HG03565 (cell line): ENCODE measurements around the gene RPTOR.

Experiments used
- ATAC-seq: cut with Tn5 transposase; IDR thresholded peaks from one replicate; pipeline ENCODE4 v1.9.1; 2021; ENCODE audit warnings: mild to moderate bottlenecking, moderate library complexity; ENCODE audit not compliant: unreplicated experiment

RPTOR gene

GRCh38 chr17:80902197-80902962 lies 357.7 kb downstream of the RPTOR start:
- no peak for ATAC-seq

GRCh38 chr17:80902963-80903611 lies 358.4 kb downstream of the RPTOR start:
- ATAC-seq: no peak

GRCh38 chr17:80904036-80904753 lies 359.6 kb downstream of the RPTOR start:
- ATAC-seq: no peak

GRCh38 chr17:80905586-80906230 lies 361.1 kb downstream of the RPTOR start:
- ATAC-seq: no peak

- ATAC-seq: no peak
Measured at GRCh38 chr17:80906364-80907259, 362.0 kb downstream of the RPTOR start.

- no peak for ATAC-seq
Measured at GRCh38 chr17:80907281-80907680, 362.6 kb downstream of the RPTOR start.

GRCh38 chr17:80908211-80908610 lies 363.6 kb downstream of the RPTOR start:
- ATAC-seq: no peak

- ATAC-seq: no peak
Measured at GRCh38 chr17:80908776-80909175, 364.1 kb downstream of the RPTOR start.

- no peak for ATAC-seq
Measured at GRCh38 chr17:80909635-80910034, 365.0 kb downstream of the RPTOR start.

- no peak for ATAC-seq
Measured at GRCh38 chr17:80910043-80910442, 365.4 kb downstream of the RPTOR start.

- no peak for ATAC-seq
Measured at GRCh38 chr17:80912476-80912875, 367.8 kb downstream of the RPTOR start.

GRCh38 chr17:80913928-80914821 lies 369.5 kb downstream of the RPTOR start:
- no peak for ATAC-seq

- ATAC-seq: no peak
Measured at GRCh38 chr17:80916246-80916645, 371.6 kb downstream of the RPTOR start.

GRCh38 chr17:80917716-80918560 lies 373.3 kb downstream of the RPTOR start:
- ATAC-seq: no peak

GRCh38 chr17:80918731-80919130 lies 374.1 kb downstream of the RPTOR start:
- ATAC-seq: no peak

GRCh38 chr17:80919331-80920311 lies 375.0 kb downstream of the RPTOR start:
- no peak for ATAC-seq

- no peak for ATAC-seq
Measured at GRCh38 chr17:80920441-80920840, 375.8 kb downstream of the RPTOR start.
